Dedifferentiated amniotic fluid mesenchymal stem cell (primary cell): Measurements from ENCODE around the gene TXNDC2.

Experiments used
- DNase-seq: peaks from one replicate; pipeline ENCODE4 v3.0.0-alpha.2; 2016; ENCODE audit errors: extremely low spot score

Gene TXNDC2

GRCh38 chr18:9860682-9861081, 25.1 kb upstream of the TXNDC2 start:
- DNase-seq = no peak

DNA sequence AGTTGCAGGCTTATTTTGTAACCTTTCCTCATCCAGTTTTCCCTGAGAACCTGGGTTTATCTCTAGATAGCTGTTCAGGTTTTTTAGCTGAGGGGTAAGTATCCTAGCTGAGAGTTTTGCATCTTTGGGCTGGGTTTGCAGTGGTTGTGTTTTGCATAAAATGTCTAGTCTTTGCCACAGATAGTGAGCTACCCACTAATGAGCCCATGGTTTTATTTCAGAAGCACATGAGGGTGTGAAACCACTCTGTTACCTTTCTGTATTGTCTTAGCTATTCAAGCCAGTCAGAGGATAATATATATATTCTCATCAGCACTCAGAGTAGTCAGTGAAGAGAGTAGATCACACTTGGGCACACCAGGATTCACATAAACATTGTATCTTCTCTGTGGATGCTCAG, 24.6 kb upstream of the TXNDC2 start:
- no peak for DNase-seq

- DNase-seq = no peak
These were observed 23.8 kb upstream of the TXNDC2 start for GRCh38 chr18:9861933-9862332.

- no peak for DNase-seq
These were observed 23.1 kb upstream of the TXNDC2 start for GRCh38 chr18:9862686-9863085.

GRCh38 chr18:9863282-9863681, 22.5 kb upstream of the TXNDC2 start:
- DNase-seq = no peak

GRCh38 chr18:9865764-9866490, 19.8 kb upstream of the TXNDC2 start:
- no peak for DNase-seq

GRCh38 chr18:9866627-9867026, 19.1 kb upstream of the TXNDC2 start:
- no peak for DNase-seq

- no peak for DNase-seq
These were observed 18.6 kb upstream of the TXNDC2 start for GRCh38 chr18:9867071-9867594.

DNA sequence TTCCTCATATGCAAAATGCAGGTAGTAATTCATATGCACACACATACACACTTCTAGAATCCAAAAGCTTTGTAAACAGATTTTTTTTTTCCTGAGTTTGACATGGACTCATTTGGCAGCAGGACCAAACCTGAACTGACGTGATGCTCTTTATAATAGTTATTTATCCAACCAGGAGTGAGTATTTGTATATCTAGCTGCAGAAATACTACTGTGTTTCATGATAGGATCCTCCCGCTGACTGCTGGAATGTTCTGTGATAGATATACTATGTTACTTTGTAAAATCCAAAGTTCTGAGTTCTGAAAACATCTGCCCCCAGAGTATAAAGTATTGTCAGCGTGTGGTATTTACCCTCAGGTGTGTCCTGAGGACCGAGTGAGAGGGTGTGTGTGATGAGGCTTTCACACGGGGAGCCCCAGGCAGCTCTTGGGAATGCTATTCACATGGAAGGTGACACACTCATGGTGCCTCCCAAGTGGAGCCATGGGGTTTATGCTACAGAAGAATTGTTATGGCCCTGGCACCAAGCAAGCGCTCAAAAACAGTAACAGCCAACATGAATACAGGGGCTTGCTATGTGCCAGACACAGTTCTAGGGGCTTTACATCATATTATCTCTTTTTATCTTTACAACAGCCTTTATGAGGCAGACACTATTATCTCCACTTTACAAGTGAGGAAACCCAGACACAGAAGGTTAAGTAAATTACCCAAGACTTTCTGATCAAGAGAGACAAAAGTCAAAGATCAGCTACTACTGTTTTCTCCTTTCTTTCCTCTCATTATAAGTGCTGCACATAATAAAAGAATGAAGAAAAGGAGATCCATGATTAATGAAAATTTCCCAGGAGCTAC, 16.7 kb upstream of the TXNDC2 start:
- DNase-seq = no peak

DNA sequence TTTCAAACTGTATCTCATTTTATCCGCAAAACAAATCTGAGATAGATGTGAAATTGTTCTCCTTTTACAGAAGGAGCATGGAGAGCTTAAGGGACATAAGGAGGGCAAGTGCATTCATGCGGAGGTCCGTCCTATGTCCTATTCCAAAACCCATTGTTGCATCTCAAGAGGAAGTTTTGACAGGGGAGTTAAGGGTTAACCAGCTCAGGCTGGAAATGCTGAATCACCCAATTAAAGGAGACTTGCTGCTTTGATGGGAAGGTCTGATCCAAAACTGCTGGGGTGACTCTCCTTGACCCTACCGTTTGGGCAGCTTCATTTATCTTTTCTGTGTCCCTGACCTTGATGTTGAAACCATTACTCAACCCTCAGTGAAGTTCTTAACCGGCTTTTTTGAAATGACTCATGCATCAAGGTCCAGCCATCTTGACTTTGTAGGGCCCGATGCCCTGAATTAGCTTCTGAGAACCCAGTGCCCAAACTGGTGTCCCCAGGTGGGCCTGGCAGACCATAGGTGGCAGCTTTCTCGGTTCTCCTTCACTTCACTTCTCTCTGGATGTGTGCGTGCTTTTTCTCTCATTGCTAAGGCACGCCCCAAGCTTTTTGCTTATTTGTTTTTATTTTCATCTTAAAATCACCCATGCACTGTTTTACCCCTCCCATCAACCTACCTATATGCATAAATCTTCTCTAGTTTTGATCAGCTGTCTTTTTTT, 15.9 kb upstream of the TXNDC2 start:
- DNase-seq = no peak

DNA sequence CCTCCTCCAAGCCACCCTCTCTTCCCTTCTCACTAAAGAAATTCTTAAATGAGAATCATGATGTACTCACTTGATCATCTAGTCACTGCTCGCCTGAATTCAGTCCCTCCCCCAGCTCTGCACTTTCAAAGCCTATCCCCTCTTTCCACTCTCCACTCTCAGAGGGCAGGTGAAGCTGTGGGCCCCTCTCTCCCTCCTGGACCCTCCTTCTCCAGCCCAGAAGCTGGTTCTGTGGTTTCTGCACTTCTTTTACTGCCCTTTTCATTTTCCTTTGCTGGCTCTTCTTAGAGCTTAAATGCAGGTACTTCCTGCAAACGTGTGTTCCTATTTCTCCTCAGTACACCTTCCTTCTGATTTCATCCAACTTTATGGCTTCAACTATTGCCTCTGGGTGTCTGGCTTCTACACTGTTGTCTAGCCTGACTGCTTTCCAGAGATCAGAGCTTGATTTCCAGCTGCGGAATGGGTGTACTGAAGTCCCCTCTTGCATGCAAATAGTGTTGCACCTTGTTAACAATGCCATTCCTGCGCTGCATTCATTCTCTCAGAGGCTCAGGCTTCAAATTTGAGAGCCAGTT, 15.3 kb upstream of the TXNDC2 start:
- DNase-seq = no peak

DNA sequence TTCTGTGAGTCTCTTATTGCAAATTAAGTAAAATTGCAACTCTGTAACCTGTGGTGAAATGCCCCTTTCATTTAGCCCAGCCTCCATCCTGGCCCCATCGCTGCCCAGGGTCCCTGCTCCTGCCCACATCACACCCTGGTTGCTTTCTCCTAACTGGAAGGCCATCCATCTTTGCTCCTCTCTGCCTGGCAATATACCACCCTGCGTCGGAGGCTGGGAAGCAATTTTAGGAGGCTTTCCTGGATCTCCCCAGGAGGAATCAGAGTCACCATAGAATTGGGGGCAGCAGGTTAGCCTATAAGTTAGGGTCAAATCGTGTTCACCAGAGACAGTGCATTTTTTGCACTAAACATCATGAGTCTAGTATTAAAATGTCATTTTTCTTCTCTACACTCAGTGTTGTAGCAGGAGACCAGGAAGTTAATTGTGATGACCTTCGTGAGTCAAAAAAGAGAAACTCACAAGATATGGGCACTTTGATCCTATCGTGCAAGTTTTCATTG, 14.5 kb upstream of the TXNDC2 start:
- no peak for DNase-seq

DNA sequence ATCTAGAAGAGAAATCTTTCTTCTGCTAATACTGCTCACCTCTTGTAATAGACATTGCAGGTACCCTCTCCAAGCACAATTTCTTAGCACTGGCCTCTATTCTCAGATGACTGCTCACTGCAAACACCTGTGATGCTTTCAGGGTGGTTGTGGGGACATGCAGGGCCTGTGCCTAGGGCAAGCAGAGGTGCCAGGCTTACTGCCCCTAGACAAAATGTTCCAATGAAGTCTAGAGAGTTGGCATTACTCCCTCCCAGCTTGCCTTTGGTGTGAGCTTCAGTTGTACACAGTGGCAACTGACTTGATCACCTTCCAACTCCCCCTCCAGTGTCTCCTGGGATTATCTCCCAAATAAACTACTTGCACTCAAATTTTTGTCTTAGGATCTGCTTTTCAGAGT, 12.9 kb upstream of the TXNDC2 start:
- DNase-seq = no peak

- DNase-seq = no peak
These were observed 11.0 kb upstream of the TXNDC2 start for GRCh38 chr18:9874728-9875127.

GRCh38 chr18:9876212-9876866, 9.4 kb upstream of the TXNDC2 start:
- no peak for DNase-seq

GRCh38 chr18:9876867-9877654, 8.7 kb upstream of the TXNDC2 start:
- peak; percentile 93 for DNase-seq

- DNase-seq = no peak
These were observed 8.1 kb upstream of the TXNDC2 start for GRCh38 chr18:9877655-9878014.

DNA sequence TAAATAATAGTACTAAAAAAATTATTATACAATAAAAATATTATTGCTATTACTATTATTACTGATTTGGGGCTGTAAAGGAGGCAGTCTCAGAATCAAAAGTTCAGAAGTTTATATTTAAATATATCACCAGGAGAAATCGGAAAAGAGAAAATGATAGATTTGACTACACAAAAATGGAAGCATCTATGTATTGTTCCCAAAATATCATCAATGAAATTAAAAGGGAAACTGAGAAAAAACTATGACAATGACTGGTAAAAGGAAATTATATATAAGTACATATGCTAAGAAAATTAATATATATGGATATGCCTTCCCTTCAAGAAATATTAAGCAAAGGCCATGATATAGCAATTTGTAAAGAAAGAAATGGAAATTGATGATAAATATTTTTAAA, 7.7 kb upstream of the TXNDC2 start:
- no peak for DNase-seq

GRCh38 chr18:9878783-9879242, 7.0 kb upstream of the TXNDC2 start:
- DNase-seq = no peak

DNA sequence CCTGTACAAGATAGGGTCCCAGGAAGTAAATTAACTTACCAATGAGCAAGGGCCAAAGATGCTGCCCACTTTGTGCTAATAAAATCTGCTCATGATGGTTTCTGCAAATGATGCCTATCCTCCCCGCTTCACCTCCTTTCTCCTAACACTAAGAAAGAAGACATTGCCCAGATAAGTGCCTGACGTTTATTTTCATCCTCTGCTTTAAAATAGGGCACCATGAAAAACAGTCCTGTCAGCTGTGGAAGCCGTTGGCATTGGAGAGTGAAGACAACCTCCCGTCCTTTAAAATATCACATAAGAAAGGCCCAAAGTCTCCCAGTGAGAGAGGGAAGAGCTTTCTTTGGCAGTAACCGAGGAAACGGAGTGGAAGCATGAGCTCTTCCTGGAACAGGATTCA, 1.7 kb upstream of the TXNDC2 start:
- no peak for DNase-seq
